Stimulated activated CD8-positive, alpha-beta memory T cell treated with anti-CD3 and anti-CD28 coated beads, Interleukin-2, amount 100 ng/mL, for 48 hours (primary cell): ENCODE measurements around the gene MIPEP.

Source experiments
- DNase-seq, 2 donors: peaks; one replicate each; pipeline ENCODE4 v3.0.0-alpha.2; 2020; ENCODE audit warnings: low read depth in 2 of 2

Gene MIPEP

GRCh38 chr13:23810685-23811240 lies 78.4 kb downstream of the MIPEP start:
- DNase-seq, result no peak

GRCh38 chr13:23808803-23809202 lies 80.4 kb downstream of the MIPEP start:
- no peak for DNase-seq

GRCh38 chr13:23806874-23807526 lies 82.2 kb downstream of the MIPEP start:
- DNase-seq, result no peak

DNA sequence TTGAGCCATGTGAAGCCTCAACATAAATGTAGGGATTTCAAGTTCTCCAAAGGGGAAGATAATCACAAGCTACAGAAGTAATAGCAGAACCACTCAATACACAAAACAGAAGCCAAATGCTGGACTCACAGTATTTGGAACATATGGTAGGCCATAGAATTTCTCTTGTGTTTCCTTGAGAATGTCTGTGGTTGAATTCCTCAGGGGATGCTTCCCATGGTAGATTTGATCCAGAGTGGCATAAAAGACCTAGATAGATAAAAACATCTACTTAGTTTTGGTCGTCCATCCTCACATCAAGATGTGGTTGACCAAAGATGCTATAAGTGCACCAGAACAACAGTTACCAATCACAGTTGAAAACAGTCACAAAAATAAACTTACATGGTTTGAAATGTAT lies 83.4 kb downstream of the MIPEP start:
- DNase-seq, result no peak

DNA sequence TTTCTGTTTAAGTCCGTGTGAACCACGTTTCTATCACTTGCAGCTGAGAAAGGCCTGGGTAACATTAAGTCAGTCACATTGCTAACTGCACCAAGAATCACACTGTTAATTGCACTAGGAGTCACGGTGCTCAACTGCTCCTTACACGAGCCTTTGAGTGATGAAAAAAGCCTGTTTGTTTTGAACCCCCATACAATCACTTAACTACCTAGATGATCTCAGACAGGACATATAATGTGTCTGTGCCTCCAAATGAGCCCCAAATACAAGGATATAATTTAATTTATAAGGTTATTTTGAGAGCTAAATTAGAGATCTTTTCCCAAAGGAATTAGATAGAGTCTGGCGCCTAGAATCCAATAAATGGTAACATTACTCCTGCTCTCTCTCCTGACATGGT lies 84.1 kb downstream of the MIPEP start:
- DNase-seq, result no peak

DNA sequence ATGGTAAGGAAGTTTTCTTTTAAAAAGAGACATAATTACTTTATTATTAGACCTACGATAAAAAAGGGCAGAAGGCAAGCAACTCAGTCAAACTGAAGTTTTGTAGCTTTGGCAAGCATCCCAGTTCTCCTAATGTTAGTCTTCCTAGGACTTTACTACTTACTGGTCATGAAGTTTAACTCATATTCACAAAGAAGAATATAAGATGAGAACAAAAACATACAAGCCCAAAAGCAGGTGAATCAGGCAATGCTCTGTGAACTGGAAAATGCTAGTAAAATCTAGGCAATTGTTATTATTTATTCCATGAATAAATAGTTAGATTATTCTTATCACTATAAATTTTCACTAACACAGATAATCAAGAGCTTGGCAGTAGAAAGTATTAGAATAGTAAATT lies 85.0 kb downstream of the MIPEP start:
- DNase-seq, result no peak

DNA sequence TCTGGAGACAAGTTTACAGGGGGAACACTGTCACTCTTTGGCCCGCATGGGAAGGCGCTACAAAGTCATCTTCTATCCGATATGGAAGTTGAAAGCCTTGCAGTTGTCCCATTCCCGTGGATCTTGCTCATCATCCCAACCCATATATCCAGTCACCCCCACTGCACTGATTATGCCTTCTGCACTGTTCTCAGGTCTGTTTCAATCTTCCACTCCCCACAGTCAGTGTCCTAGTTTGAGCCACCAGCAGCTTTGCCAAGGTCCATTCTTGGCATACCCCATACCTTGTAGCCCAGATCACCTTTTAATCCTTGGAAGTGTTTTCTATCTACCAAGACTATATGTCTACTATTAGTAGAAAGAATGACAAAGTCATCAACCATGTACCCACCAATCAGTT lies 88.1 kb downstream of the MIPEP start:
- DNase-seq, result no peak

GRCh38 chr13:23799945-23800344 lies 89.3 kb downstream of the MIPEP start:
- no peak for DNase-seq

- DNase-seq, result no peak
These were observed 91.8 kb downstream of the MIPEP start for GRCh38 chr13:23797276-23797903.

DNA sequence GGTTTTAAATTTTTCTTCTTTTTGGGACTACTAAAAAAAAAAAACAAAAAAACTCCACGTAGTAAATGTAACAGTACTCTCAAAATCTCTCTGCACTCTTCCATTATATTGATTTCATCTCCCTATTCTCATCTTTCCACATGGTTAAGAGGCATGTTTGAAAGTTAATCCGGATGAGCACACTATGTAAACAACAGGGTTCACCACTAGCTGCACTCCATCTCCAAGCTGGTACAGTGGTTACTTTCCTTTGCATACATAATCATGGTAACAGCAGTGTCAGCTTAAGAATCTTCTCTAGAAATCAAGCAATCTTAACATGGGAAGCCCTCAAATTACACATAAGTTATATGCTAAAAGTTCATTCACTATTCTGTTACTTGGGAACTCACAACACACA lies 92.6 kb downstream of the MIPEP start:
- DNase-seq, result no peak

DNA sequence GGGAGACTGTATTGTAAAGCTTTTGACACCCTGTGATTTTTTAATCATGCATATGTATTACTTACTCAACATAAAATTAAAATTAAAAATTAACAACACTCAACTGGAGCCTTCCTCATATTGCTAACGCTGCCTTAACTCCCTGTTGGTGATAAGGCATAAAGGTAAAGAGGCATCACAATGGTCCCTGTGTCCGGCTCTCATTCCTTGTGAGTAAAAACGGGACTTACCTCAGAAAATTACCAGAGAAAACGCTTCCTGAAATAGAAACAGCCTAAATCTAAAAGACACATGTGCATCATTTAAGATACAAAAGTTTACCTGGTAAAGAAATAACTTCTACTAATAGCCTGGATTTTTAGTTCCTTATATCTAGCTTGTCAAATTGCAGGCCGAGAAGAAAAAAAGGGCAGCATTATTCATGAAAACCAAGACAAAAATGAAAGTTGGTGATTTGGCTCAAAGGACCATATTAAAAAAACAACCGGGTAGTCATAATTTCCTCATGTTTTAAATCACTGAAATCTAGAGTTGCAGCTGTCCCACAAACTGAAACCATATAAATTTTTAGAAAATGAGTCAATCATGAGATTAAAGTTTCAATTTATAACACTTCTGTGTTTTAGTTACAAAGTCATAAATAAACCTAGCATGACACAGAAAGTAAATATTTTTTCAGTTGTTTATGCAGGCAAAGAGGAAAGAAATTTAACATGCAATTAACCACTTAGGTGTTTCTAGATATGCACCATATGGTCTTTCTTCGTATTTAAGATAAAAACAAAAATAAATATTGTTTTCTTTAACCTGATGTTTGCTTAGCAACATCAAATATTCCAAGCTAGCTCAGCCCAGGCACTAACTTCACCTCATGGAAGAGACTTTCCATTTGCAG lies 94.7 kb downstream of the MIPEP start:
- no peak for DNase-seq

GRCh38 chr13:23793711-23794110 lies 95.5 kb downstream of the MIPEP start:
- DNase-seq, result no peak

GRCh38 chr13:23792680-23793079 lies 96.5 kb downstream of the MIPEP start:
- no peak for DNase-seq

GRCh38 chr13:23790577-23791170 lies 98.5 kb downstream of the MIPEP start:
- no peak for DNase-seq

- no peak for DNase-seq
These were observed 99.4 kb downstream of the MIPEP start for GRCh38 chr13:23789576-23790346.

DNA sequence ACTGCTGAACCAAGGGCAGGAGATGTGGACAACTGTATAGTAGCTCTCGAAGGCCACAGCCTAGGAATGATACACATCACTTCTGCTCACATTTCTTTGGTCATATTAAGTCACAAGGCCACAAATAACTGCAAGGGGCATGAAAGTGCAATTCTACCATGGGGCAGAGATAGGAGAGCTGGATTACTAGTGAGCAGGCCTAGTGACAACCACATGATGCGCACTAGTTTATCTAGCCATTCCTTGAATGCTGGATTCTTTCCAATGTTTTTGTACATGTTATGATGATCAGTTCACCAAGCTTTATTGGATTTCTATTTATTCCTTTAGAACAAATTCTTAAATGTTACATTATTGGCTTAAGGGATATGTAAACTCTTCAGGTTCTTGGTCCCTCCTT lies 100.7 kb downstream of the MIPEP start:
- DNase-seq, result no peak

- DNase-seq, result no peak
These were observed 101.7 kb downstream of the MIPEP start for GRCh38 chr13:23787464-23787863.

DNA sequence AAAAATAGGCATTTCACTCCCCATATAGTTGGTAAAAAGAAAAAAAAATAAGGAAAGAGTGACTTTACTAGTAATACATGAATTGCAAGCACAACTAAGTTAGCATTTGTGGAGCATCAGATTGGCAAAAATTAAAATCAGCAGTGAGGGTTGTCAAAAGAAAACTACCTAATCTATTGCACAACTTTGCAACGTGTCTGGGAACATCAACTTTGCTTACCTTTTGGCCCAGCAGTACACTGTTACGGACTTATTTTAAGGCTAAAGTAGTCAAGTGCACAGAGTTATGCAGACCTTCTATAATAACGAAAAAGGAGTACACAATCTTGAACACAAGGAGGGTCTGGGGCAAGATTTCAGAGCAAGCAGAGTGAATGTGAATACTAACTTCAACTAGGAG lies 102.6 kb downstream of the MIPEP start:
- DNase-seq, result no peak

GRCh38 chr13:23778879-23779278 lies 110.3 kb downstream of the MIPEP start:
- no peak for DNase-seq

DNA sequence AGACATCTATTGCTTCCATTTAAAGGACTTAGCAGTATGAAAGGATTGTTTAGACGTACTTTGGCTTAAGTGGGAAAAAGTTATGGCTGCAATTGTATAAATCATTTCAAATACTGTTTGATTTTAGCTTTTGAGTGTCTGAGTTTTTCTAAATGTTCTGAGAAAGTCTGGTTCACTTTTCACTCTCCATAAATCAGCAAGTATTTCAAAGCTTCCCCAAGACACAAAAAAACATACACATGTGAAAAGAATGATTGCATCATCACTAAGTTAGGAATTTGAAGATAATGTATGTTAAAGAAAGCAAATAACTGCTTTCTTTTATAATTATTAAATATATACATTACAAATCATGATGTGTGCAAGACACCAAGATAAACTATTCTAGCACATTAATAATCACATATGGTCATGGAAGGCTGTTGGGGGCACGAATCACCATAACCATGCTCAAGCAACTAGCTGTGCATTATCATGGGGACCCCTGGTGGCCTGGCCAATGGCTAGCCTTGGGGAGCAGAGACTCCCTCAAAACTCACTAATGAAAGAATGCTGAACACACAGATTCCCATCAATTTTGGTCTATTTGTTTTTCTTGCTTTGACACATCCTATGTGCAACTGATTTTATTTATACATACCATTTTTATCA lies 111.1 kb downstream of the MIPEP start:
- no peak for DNase-seq

DNA sequence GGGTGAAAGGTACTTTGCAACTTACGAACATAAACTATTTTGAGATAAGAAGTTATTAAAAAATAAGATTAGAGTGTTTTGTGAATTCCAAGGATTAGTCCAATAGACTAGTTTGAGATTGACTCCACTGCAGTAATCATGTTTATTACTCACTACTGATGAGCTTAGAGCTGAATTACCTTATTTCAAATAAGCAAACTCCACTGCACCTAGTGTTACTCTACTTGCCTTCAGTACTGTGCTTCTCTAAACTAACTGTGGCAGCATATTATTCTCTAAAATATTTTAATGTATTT lies 111.7 kb downstream of the MIPEP start:
- no peak for DNase-seq
